Duodenal mucosa (tissue), 2 donors: ENCODE data around the gene MLANA.

ENCODE experiments used
- H3K27ac ChIP-seq: one replicate; pipeline ENCODE4 v1.7.0; 2013; ENCODE audit warnings: low read depth, low read length
- H3K27me3 ChIP-seq, 2 donors: one replicate each; pipeline ENCODE4 v1.7.0; 2013; ENCODE audit warnings: low read length in 2 of 2, control low read depth in 1 of 2; ENCODE audit not compliant: insufficient read depth in 2 of 2, control insufficient read depth in 1 of 2
- H3K36me3 ChIP-seq, 2 donors: one replicate each; pipeline ENCODE4 v1.7.0; 2013; ENCODE audit warnings: low read length in 2 of 2, control low read depth in 1 of 2; ENCODE audit not compliant: insufficient read depth in 2 of 2, control insufficient read depth in 1 of 2
- H3K4me1 ChIP-seq, 2 donors: one replicate each; pipeline ENCODE4 v1.7.0; 2013; ENCODE audit warnings: low read length in 2 of 2, control low read depth in 1 of 2; ENCODE audit not compliant: insufficient read depth in 2 of 2, control insufficient read depth in 1 of 2
- H3K4me3 ChIP-seq, 2 donors: one replicate each; pipeline ENCODE4 v1.7.0; 2013; ENCODE audit warnings: low read length in 2 of 2, low read depth in 1 of 2
- H3K9ac ChIP-seq, 2 donors: one replicate each; pipeline ENCODE4 v1.7.0; 2013; ENCODE audit warnings: low read length in 2 of 2, low read depth in 1 of 2
- H3K9me3 ChIP-seq, 2 donors: one replicate each; pipeline ENCODE4 v1.7.0; 2013; ENCODE audit warnings: low read length in 2 of 2, control low read depth in 1 of 2; ENCODE audit not compliant: control insufficient read depth in 1 of 2

The MLANA gene

DNA sequence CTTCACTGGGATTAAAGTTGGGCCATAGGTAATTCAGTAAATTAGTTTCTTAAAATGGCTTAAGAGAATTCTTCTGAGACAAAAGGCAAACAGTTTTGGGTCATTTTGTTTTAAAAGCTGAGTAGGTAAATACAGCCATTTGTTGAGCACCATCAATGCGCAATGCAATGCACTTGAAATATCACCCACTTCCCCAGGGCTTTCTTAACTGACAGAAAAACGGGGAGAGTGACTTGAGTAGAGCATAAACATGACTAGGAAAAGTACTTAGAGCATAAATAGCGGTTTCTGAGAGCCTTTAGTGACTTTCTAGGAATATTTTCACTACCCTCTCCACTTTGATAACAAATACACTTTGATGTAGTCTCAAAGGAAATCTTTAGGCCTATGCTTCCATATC is 27.2 kb downstream of the MLANA start:
- H3K4me3 ChIP-seq, result no peak overlapping the region
- no peaks in the 10 kb centered on the region for H3K27me3 ChIP-seq
- H3K36me3 ChIP-seq, result peaks cover 17 to 30% of the 10 kb centered on the region in 2 donors
- H3K4me1 ChIP-seq, result peaks cover 0 to 2% of the 10 kb centered on the region in 2 donors
- H3K27ac ChIP-seq, result no peak overlapping the region
- H3K9ac ChIP-seq, result no peak overlapping the region
- no peaks in the 10 kb centered on the region for H3K9me3 ChIP-seq

GRCh38 chr9:5918460-5918859 is 27.8 kb downstream of the MLANA start:
- H3K9me3 ChIP-seq, result no peaks in the 10 kb centered on the region
- peaks cover 0 to 3% of the 10 kb centered on the region in 2 donors for H3K4me1 ChIP-seq
- no peaks in the 10 kb centered on the region for H3K27me3 ChIP-seq
- H3K36me3 ChIP-seq, result peaks cover 21 to 35% of the 10 kb centered on the region in 2 donors
- H3K27ac ChIP-seq, result no peak overlapping the region
- H3K4me3 ChIP-seq, result no peak overlapping the region
- no peak overlapping the region for H3K9ac ChIP-seq

- H3K9ac ChIP-seq, result no peak overlapping the region
- no peaks in the 10 kb centered on the region for H3K9me3 ChIP-seq
- H3K27ac ChIP-seq, result no peak overlapping the region
- H3K27me3 ChIP-seq, result no peaks in the 10 kb centered on the region
- H3K36me3 ChIP-seq, result peaks cover 21 to 35% of the 10 kb centered on the region in 2 donors
- H3K4me1 ChIP-seq, result peaks cover 0 to 3% of the 10 kb centered on the region in 2 donors
- H3K4me3 ChIP-seq, result no peak overlapping the region
These were observed 30.2 kb downstream of the MLANA start for GRCh38 chr9:5920860-5921328.

DNA sequence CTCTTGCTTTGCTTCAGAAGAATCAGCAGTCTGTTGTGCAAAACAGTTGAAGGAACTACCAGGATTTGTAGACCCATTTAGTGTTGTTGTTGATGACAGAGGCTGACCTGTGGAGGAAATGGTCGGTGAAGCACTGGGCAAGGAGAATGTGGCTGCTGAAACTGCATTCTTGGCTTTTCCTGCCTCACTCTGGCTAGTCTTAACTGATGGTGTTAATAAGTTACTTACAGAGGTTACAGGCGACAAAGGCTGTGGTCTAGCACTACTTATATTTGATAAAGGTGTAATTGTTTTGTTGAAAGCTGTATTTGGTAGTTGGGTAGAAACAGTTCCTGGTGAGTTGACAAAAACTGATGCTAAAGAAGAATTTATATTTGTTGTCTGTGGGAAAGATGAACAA is 31.5 kb downstream of the MLANA start:
- H3K27me3 ChIP-seq, result no peaks in the 10 kb centered on the region
- peaks cover 0 to 3% of the 10 kb centered on the region in 2 donors for H3K4me1 ChIP-seq
- H3K9me3 ChIP-seq, result no peaks in the 10 kb centered on the region
- H3K36me3 ChIP-seq, result peaks cover 21 to 35% of the 10 kb centered on the region in 2 donors
- no peak overlapping the region for H3K27ac ChIP-seq
- no peak overlapping the region for H3K4me3 ChIP-seq
- H3K9ac ChIP-seq, result no peak overlapping the region

- Histone ChIP-seq H3K27me3 (no peaks in the 10 kb centered on the region), H3K36me3 (peaks cover 0 to 4% of the 10 kb centered on the region in 2 donors), H3K9me3 (no peaks in the 10 kb centered on the region), H3K4me3 (no peak overlapping the region), H3K4me1 (no peaks in the 10 kb centered on the region), H3K9ac (no peak overlapping the region), H3K27ac (no peak overlapping the region)
These were observed 41.0 kb downstream of the MLANA start for GRCh38 chr9:5931657-5932056.

GRCh38 chr9:5938449-5938848 is 47.8 kb downstream of the MLANA start:
- Histone ChIP-seq H3K36me3 (peaks cover 0 to 2% of the 10 kb centered on the region in 2 donors), H3K27ac (no peak overlapping the region), H3K4me3 (no peak overlapping the region), H3K27me3 (no peaks in the 10 kb centered on the region), H3K9me3 (no peaks in the 10 kb centered on the region), H3K4me1 (no peaks in the 10 kb centered on the region), H3K9ac (no peak overlapping the region)

DNA sequence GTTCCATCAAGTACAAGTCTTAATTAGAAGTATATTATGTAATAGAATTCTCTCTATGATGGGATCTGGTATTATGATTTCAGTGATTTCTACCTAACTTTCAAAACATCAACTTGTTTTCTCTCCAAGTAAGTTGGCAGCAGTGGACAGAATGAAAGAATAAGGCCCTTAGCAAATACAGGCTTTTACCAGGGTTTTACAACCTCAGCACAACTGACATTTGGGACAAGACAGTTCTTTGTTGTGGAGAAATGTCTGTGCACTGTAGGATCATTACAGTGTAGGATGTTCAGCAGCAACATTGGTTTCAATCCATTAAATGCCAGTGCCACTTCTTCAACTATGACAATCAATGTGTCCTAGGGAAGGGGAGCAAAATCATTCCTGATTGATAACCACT is 48.8 kb downstream of the MLANA start:
- Histone ChIP-seq H3K9me3 (no peaks in the 10 kb centered on the region), H3K4me1 (no peaks in the 10 kb centered on the region), H3K36me3 (no peaks in the 10 kb centered on the region), H3K9ac (no peak overlapping the region), H3K27ac (no peak overlapping the region), H3K4me3 (no peak overlapping the region), H3K27me3 (no peaks in the 10 kb centered on the region)

DNA sequence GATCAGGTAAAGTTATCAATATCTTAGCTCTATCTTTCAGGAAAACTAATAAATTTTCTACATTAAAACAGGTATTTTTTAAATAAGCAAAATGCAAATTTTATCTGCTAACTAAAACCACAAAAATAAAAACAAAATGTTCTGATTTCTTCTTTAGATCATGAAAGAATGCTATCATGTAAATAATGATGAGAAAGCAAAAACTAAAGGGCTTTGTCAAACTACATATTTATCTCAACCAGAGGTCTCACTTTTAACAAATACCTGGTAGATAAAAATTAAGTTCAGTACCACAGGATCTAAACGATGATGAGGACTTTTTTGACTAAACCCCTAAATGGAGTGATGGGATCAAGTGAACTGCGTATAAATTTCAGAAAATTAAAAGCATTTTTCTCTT is 50.5 kb downstream of the MLANA start:
- H3K4me3 ChIP-seq, result no peak overlapping the region
- no peaks in the 10 kb centered on the region for H3K4me1 ChIP-seq
- no peak overlapping the region for H3K9ac ChIP-seq
- H3K27me3 ChIP-seq, result no peaks in the 10 kb centered on the region
- no peaks in the 10 kb centered on the region for H3K36me3 ChIP-seq
- no peaks in the 10 kb centered on the region for H3K9me3 ChIP-seq
- H3K27ac ChIP-seq, result no peak overlapping the region

DNA sequence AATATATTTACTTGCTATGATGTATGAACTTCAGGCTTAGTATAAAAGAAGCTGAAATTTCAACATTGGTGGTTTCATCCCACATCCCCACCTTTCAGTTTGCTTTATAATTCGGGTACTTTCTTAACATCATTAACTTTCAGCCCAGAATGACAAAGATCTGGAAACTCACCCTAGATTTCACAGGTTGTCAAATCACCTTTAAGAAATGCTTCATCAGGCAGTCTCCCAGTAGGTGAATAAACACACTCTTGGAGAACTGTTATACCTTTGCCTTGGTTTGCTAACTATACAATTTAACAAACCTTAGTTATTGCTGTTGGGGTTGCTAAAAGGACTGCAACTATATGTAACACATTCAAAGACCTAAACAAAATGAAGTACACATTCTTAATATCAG is 54.4 kb downstream of the MLANA start:
- Histone ChIP-seq H3K4me1 (peaks cover 0 to 4% of the 10 kb centered on the region in 2 donors), H3K27me3 (no peaks in the 10 kb centered on the region), H3K9ac (no peak overlapping the region), H3K9me3 (no peaks in the 10 kb centered on the region), H3K36me3 (no peaks in the 10 kb centered on the region), H3K27ac (no peak overlapping the region), H3K4me3 (no peak overlapping the region)

- Histone ChIP-seq H3K36me3 (no peaks in the 10 kb centered on the region), H3K4me3 (no peak overlapping the region), H3K27me3 (no peaks in the 10 kb centered on the region), H3K9me3 (no peaks in the 10 kb centered on the region), H3K4me1 (peaks cover 0 to 4% of the 10 kb centered on the region in 2 donors), H3K27ac (no peak overlapping the region), H3K9ac (no peak overlapping the region)
These were observed 57.2 kb downstream of the MLANA start for GRCh38 chr9:5947912-5948311.
